Gastrocnemius medialis (tissue), 4 donors: ENCODE measurements around the gene NR2C2. TPM values are rescaled to one million over a fixed set of nuclear protein-coding genes. Genes with fewer than 3 reads are reported as not detected.
A peak's percentile ranks its signal among the peaks of the same experiment; 100 is the strongest.

ENCODE experiments used
- ATAC-seq, 2 donors: fragments of 150-250 bp; one replicate each; pipeline ENCODE4 v1.9.1; 2016
- DNase-seq, 2 donors: peaks; one replicate each; pipeline ENCODE4 v3.0.0-alpha.2; 2019
- H3K27ac ChIP-seq, 4 donors: fragments of 200-600 bp; sonication (generic); 1 replicate in 1 of 4; 2 replicates in 3 of 4; pipeline ENCODE4 v1.5.1; 2016 to 2018; ENCODE audit warnings: mild to moderate bottlenecking in 2 of 4, moderate library complexity in 1 of 4
- H3K27me3 ChIP-seq, 3 donors: fragments of 200-600 bp; sonication (generic) in 2 of 3; 1 replicate in 1 of 3; 2 replicates in 2 of 3; pipeline versions ENCODE4 v1.5.1 to v1.6.0; 2016 to 2019; ENCODE audit warnings: mild to moderate bottlenecking in 1 of 3, moderate library complexity in 1 of 3
- H3K36me3 ChIP-seq, 2 donors: fragments of 200-600 bp; sonication (generic) in 1 of 2; one replicate each; pipeline ENCODE4 v1.5.1; 2017 to 2018
- H3K4me1 ChIP-seq, 2 donors: fragments of 200-600 bp; sonication (generic) in 1 of 2; one replicate each; pipeline ENCODE4 v1.5.1; 2016 to 2017; ENCODE audit warnings: mild to moderate bottlenecking in 2 of 2
- H3K4me3 ChIP-seq, 4 donors: fragments of 200-600 bp; sonication (generic) in 3 of 4; 1 replicate in 1 of 4; 2 replicates in 3 of 4; pipeline ENCODE4 v1.5.1; 2016 to 2019; ENCODE audit warnings: mild to moderate bottlenecking in 2 of 4
- H3K9me3 ChIP-seq, 3 donors: fragments of 200-600 bp; sonication (generic) in 2 of 3; 1 replicate in 1 of 3; 2 replicates in 2 of 3; pipeline ENCODE4 v1.5.1; 2016 to 2019
- POLR2A ChIP-seq, 2 donors: fragments of 450-650 bp; IDR thresholded peaks; one replicate each; pipeline ENCODE4 v1.6.1; 2017; ENCODE audit warnings: antibody characterized with exemption in 2 of 2, mild to moderate bottlenecking in 2 of 2, moderate library complexity in 2 of 2
- in situ Hi-C, 4 donors: fragments of 200-750 bp; cut with MboI; loops; one replicate each; pipeline versions ENCODE4 v1.15.0 to v1.8.0; 2017; ENCODE audit warnings: low sequenced_read_pairs in 4 of 4
- intact Hi-C: fragments of 100-400 bp; cut with DNase I; formaldehyde crosslinking; loops from one replicate; pipeline ENCODE4 v1.15.1; 2023; ENCODE audit warnings: low total_unique reads
- total RNA-seq, 4 donors: library from RNA; depleted of rRNA; stranded (reverse); fragments of >200 nt; gene quantifications; one replicate each; pipeline versions ENCODE4 v1.1.0 to v1.2.3, GENCODE V29; 2016
- TF ChIP-seq, protein P1 (sequence below), 5 experiments: fragments of 450-650 bp in 3 of 5; fragments of 200-600 bp in 2 of 5; sonication (generic) in 2 of 5; IDR thresholded peaks in 4 of 5; conservative IDR thresholded peaks in 1 of 5; 1 replicate in 4 of 5; 2 replicates in 1 of 5; pipeline ENCODE4 v1.5.1; 2016 to 2019; ENCODE audit warnings: antibody characterized with exemption in 5 of 5, mild to moderate bottlenecking in 3 of 5, moderate library complexity in 3 of 5

Gene NR2C2
- total RNA-seq, 4 donors from 2014 or later: 26.0 to 45.5 (median 33.2) TPM

DNA sequence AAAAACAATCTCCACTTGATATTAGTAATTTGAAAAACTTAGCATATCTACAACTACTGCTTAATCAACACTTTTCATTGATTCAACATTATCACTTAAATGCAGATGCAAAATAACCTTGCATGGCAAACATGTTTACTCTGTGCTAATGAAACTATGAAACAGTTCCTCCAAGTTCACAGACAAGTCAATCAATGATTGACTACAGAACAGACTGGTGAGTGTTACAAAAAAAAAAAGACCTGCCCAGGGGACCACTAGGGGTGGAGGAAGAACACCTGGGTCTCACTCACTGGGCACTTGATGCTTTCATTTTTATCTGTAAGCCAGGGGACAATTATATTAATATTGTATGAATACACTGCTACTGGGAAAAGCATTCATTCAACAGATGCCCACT lies 4.3 kb upstream of the NR2C2 start:
- peaks cover 0 to 25% of the 10 kb centered on the region in 2 donors for H3K36me3 ChIP-seq
- in situ Hi-C loops (loop anchor here in 3 of 4 donors (25.0 kb wide), 2 partner anchors 119 to 269 kb away; partner anchors contain the start of genes CAPN7 (in 2 of the 3) and MRPS25 (in 2 of the 3)), intact Hi-C loops (loop anchor here (10.0 kb wide), 1 partner anchor 262 kb away; the partner anchor contains the start of gene CAPN7)
- H3K9me3 ChIP-seq: no peaks in the 10 kb centered on the region
- DNase-seq (no peak), ATAC-seq (no peak)
- H3K4me3 ChIP-seq: no peak overlapping the region
- H3K27me3 ChIP-seq: no peaks in the 10 kb centered on the region
- peaks cover 18 to 19% of the 10 kb centered on the region in 2 donors for H3K4me1 ChIP-seq
- no peak for TF ChIP-seq POLR2A (IDR thresholded peaks at IDR 0.05)
- TF ChIP-seq, protein P1, sequence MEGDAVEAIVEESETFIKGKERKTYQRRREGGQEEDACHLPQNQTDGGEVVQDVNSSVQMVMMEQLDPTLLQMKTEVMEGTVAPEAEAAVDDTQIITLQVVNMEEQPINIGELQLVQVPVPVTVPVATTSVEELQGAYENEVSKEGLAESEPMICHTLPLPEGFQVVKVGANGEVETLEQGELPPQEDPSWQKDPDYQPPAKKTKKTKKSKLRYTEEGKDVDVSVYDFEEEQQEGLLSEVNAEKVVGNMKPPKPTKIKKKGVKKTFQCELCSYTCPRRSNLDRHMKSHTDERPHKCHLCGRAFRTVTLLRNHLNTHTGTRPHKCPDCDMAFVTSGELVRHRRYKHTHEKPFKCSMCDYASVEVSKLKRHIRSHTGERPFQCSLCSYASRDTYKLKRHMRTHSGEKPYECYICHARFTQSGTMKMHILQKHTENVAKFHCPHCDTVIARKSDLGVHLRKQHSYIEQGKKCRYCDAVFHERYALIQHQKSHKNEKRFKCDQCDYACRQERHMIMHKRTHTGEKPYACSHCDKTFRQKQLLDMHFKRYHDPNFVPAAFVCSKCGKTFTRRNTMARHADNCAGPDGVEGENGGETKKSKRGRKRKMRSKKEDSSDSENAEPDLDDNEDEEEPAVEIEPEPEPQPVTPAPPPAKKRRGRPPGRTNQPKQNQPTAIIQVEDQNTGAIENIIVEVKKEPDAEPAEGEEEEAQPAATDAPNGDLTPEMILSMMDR (IDR thresholded peaks at IDR 0.05 in 4 of 5, conservative IDR thresholded peaks at IDR 0.05 in 1 of 5): no peak
- H3K27ac ChIP-seq: no peak overlapping the region

DNA sequence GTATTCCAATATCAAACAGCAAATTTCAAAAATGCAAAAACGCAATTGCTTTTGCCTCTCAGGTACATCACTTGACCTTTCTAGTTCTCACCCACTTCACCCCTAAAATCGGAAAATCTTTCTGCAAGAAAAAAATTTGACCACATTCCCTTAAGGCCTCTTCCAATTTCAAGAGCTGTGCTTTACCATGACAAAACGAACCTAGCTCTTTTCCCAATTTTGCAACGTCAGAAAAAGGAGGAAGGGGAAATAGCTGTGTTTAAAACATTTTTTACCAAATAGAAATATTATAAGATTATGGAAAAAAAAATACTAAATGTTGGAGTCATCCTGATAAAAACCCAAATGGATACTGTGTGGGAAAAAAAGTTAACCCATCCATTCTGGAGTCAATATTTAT lies 1.1 kb upstream of the NR2C2 start:
- ATAC-seq: no peak
- Histone ChIP-seq H3K4me1 (peaks cover 34 to 42% of the 10 kb centered on the region in 2 donors), H3K4me3 (peak overlapping the region; percentile 69 to 98 (median 94)), H3K27ac (peak overlapping the region; percentile 96 to 99 (median 99)), H3K9me3 (no peaks in the 10 kb centered on the region), H3K27me3 (no peaks in the 10 kb centered on the region), H3K36me3 (peaks cover 0 to 25% of the 10 kb centered on the region in 2 donors)
- in situ Hi-C loops (loop anchor here in 3 of 4 donors (25.0 kb wide), 2 partner anchors 116 to 266 kb away; partner anchors contain the start of genes CAPN7 (in 2 of the 3) and MRPS25 (in 2 of the 3)), intact Hi-C loops (loop anchor here (1.0 to 10.0 kb wide), 3 partner anchors 119 to 819 kb away; partner anchors contain the start of genes CAPN7, MRPS25 and TMEM43)
- TF ChIP-seq, protein P1 (IDR thresholded peaks at IDR 0.05 in 4 of 5, conservative IDR thresholded peaks at IDR 0.05 in 1 of 5): no peak
- TF ChIP-seq POLR2A (IDR thresholded peaks at IDR 0.05): no peak
- DNase-seq: no peak

DNA sequence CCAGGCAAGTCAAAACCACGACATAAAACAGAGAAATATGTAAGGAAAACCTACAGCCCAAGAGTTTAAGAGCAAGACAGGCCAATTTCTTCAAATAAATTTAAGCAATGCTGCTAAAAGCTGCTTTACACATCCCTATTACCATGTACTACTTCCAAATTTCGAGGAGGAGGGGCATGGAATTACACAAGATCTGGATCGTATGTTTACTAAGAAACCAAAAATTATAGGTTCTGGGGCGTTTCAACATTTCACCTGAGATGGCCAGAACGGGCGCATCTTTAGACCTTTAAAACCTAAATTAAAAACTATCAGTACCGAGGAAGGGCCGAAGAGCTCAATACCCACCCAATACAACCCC lies 664 bp upstream of the NR2C2 start:
- Histone ChIP-seq H3K9me3 (no peaks in the 10 kb centered on the region), H3K27ac (peak overlapping the region; percentile 96 to 99 (median 99)), H3K36me3 (peaks cover 0 to 25% of the 10 kb centered on the region in 2 donors), H3K4me1 (peaks cover 34 to 42% of the 10 kb centered on the region in 2 donors), H3K4me3 (peak overlapping the region; percentile 69 to 98 (median 94)), H3K27me3 (no peaks in the 10 kb centered on the region)
- intact Hi-C loops: loop anchor here (1.0 to 10.0 kb wide), 4 partner anchors 119 to 819 kb away; partner anchors contain the start of genes CAPN7, MRPS25, RBSN and TMEM43
- in situ Hi-C loops: loop anchor here in 3 of 4 donors (25.0 kb wide), 2 partner anchors 116 to 266 kb away; partner anchors contain the start of genes CAPN7 (in 2 of the 3) and MRPS25 (in 2 of the 3)
- ATAC-seq (no peak), DNase-seq (no peak)
- TF ChIP-seq, protein P1 (IDR thresholded peaks at IDR 0.05 in 4 of 5, conservative IDR thresholded peaks at IDR 0.05 in 1 of 5): no peak
- no peak for TF ChIP-seq POLR2A (IDR thresholded peaks at IDR 0.05)

DNA sequence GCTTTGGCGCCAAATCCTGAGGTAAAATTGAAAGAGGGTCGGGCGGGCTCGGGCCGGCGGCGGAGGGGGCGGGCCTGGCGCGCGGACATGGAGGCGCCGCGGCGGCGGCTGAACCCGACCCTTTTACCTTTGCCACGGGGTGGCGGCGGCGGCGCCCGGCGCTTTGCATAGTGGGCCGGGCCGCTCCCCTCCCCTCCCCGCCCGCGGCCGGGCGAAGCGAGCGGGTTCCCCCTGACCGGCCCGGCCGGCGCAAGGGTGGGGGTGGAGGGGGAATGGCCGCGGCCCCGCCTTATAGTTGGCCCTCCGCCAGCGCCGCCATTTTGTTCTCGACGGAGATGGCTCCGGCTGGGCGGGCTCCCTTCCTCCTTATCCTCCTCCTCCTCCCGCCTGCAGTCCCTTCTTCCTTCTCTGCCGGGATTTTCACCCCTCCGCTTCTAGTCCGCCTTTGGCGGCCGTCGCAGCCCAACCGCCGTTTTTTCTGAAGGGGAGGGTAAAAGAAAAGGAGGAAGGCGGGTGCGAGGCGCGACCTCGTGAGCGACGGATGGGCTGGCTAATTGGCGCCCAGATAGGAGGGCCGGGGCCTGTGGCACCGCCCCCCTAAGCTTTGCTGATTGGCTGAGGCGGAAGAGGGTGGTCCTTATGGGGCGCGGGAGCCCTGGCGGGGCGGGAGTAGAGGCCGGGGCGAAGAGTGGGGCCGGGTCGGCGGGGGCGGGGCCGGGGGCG lies 664 bp downstream of the NR2C2 start:
- peak overlapping the region; percentile 96 to 99 (median 99) for H3K27ac ChIP-seq
- ATAC-seq (peak; percentile 86 to 88), DNase-seq (peak; percentile 97)
- in situ Hi-C loops (loop anchor here in 3 of 4 donors (25.0 kb wide), 2 partner anchors 114 to 264 kb away; partner anchors contain the start of genes CAPN7 (in 2 of the 3) and MRPS25 (in 2 of the 3)), intact Hi-C loops (loop anchor here (1.0 to 10.0 kb wide), 5 partner anchors 69 to 821 kb away; partner anchors contain the start of genes CAPN7, CCDC174, RBSN and TMEM43)
- TF ChIP-seq, protein P1 (IDR thresholded peaks at IDR 0.05 in 4 of 5, conservative IDR thresholded peaks at IDR 0.05 in 1 of 5): peak in 1 of 5 experiments; percentile 16
- TF ChIP-seq POLR2A (IDR thresholded peaks at IDR 0.05): peak in 1 of 2 donors; percentile 1
- peak overlapping the region; percentile 66 to 98 (median 80) for H3K4me3 ChIP-seq
- H3K4me1 ChIP-seq: peaks cover 34 to 42% of the 10 kb centered on the region in 2 donors
- H3K36me3 ChIP-seq: peaks cover 0 to 25% of the 10 kb centered on the region in 2 donors
- no peaks in the 10 kb centered on the region for H3K27me3 ChIP-seq
- H3K9me3 ChIP-seq: no peaks in the 10 kb centered on the region
